Stimulated activated naive B cell treated with anti-CD40 and anti-IgM and Interleukin-4, amounts not matched to agents 10 μg/mL and 1 μg/mL and 100 μg/mL, for 72 hours (primary cell): Measurements from ENCODE around the gene UMODL1.
A peak's percentile ranks its signal among the peaks of the same experiment; 100 is the strongest.

Source experiments
- ATAC-seq, 2 donors: fragments of 150-1000 bp; cut with Tn5 transposase; replicated peaks; 2 replicates each; pipeline ENCODE4 v1.10.0; 2021; ENCODE audit warnings: moderate library complexity in 1 of 2
- DNase-seq: peaks from one replicate; pipeline ENCODE4 v3.0.0; 2021
- H3K27ac Mint-ChIP-seq: one replicate; pipeline ENCODE4 v1.8.0; 2022; ENCODE audit warnings: mild to moderate bottlenecking, mixed read lengths
- H3K27me3 Mint-ChIP-seq, 2 donors: one replicate each; pipeline ENCODE4 v1.8.0; 2022; ENCODE audit warnings: mixed read lengths in 2 of 2
- H3K36me3 Mint-ChIP-seq, 2 donors: one replicate each; pipeline ENCODE4 v1.8.0; 2022; ENCODE audit warnings: mixed read lengths in 2 of 2, mild to moderate bottlenecking in 1 of 2
- H3K4me1 Mint-ChIP-seq, 2 donors: one replicate each; pipeline ENCODE4 v1.8.0; 2022; ENCODE audit warnings: mixed read lengths in 2 of 2, mild to moderate bottlenecking in 1 of 2
- H3K4me3 Mint-ChIP-seq, 2 donors: one replicate each; pipeline ENCODE4 v1.8.0; 2022; ENCODE audit warnings: mild to moderate bottlenecking in 2 of 2, mixed read lengths in 2 of 2, moderate library complexity in 1 of 2
- H3K9me3 Mint-ChIP-seq, 2 donors: one replicate each; pipeline ENCODE4 v1.8.0; 2022; ENCODE audit warnings: mixed read lengths in 2 of 2, mild to moderate bottlenecking in 1 of 2

UMODL1 gene

GRCh38 chr21:42086969-42087368 lies 15.9 kb downstream of the UMODL1 start:
- peaks cover 9 to 18% of the 10 kb centered on the region in 2 donors for H3K27me3 Mint-ChIP-seq
- no peak overlapping the region for H3K27ac Mint-ChIP-seq
- no peak overlapping the region for H3K4me3 Mint-ChIP-seq
- H3K9me3 Mint-ChIP-seq = no peaks in the 10 kb centered on the region
- H3K4me1 Mint-ChIP-seq = peaks cover 7 to 17% of the 10 kb centered on the region in 2 donors
- DNase-seq (no peak), ATAC-seq (peak; percentile 33 to 61)
- no peaks in the 10 kb centered on the region for H3K36me3 Mint-ChIP-seq

GRCh38 chr21:42088148-42088547 lies 17.0 kb downstream of the UMODL1 start:
- Mint-ChIP-seq H3K9me3 (no peaks in the 10 kb centered on the region), H3K4me3 (no peak overlapping the region), H3K27me3 (peaks cover 10 to 19% of the 10 kb centered on the region in 2 donors), H3K27ac (peak overlapping the region; percentile 4), H3K4me1 (peaks cover 7 to 17% of the 10 kb centered on the region in 2 donors), H3K36me3 (no peaks in the 10 kb centered on the region)
- no peak for DNase-seq
- no peak for ATAC-seq

- peaks cover 7 to 17% of the 10 kb centered on the region in 2 donors for H3K4me1 Mint-ChIP-seq
- ATAC-seq (no peak), DNase-seq (no peak)
- peaks cover 10 to 19% of the 10 kb centered on the region in 2 donors for H3K27me3 Mint-ChIP-seq
- no peaks in the 10 kb centered on the region for H3K36me3 Mint-ChIP-seq
- no peaks in the 10 kb centered on the region for H3K9me3 Mint-ChIP-seq
- no peak overlapping the region for H3K4me3 Mint-ChIP-seq
- H3K27ac Mint-ChIP-seq = no peak overlapping the region
Measured at GRCh38 chr21:42088658-42089057, 17.5 kb downstream of the UMODL1 start.

- Mint-ChIP-seq H3K27ac (no peak overlapping the region), H3K4me3 (no peak overlapping the region), H3K9me3 (no peaks in the 10 kb centered on the region), H3K27me3 (peaks cover 10 to 19% of the 10 kb centered on the region in 2 donors), H3K4me1 (peaks cover 7 to 17% of the 10 kb centered on the region in 2 donors), H3K36me3 (no peaks in the 10 kb centered on the region)
- DNase-seq = no peak
- peak; percentile 33 to 76 for ATAC-seq
Measured at GRCh38 chr21:42089093-42089631, 18.0 kb downstream of the UMODL1 start.

GRCh38 chr21:42089665-42090310 lies 18.7 kb downstream of the UMODL1 start:
- no peaks in the 10 kb centered on the region for H3K36me3 Mint-ChIP-seq
- no peaks in the 10 kb centered on the region for H3K9me3 Mint-ChIP-seq
- H3K27me3 Mint-ChIP-seq = peaks cover 10 to 19% of the 10 kb centered on the region in 2 donors
- ATAC-seq (peak in 1 of 2 donors; percentile 17), DNase-seq (no peak)
- H3K27ac Mint-ChIP-seq = no peak overlapping the region
- peaks cover 7 to 17% of the 10 kb centered on the region in 2 donors for H3K4me1 Mint-ChIP-seq
- no peak overlapping the region for H3K4me3 Mint-ChIP-seq

GRCh38 chr21:42091899-42092508 lies 20.9 kb downstream of the UMODL1 start:
- peaks cover 1 to 4% of the 10 kb centered on the region in 2 donors for H3K9me3 Mint-ChIP-seq
- H3K4me3 Mint-ChIP-seq = no peak overlapping the region
- H3K27me3 Mint-ChIP-seq = peaks cover 10 to 19% of the 10 kb centered on the region in 2 donors
- H3K36me3 Mint-ChIP-seq = peaks cover 0 to 4% of the 10 kb centered on the region in 2 donors
- no peak overlapping the region for H3K27ac Mint-ChIP-seq
- DNase-seq = no peak
- H3K4me1 Mint-ChIP-seq = peaks cover 7 to 16% of the 10 kb centered on the region in 2 donors
- ATAC-seq = no peak

GRCh38 chr21:42092771-42093170 lies 21.7 kb downstream of the UMODL1 start:
- Mint-ChIP-seq H3K27me3 (peaks cover 10 to 19% of the 10 kb centered on the region in 2 donors), H3K27ac (no peak overlapping the region), H3K36me3 (peaks cover 0 to 4% of the 10 kb centered on the region in 2 donors), H3K9me3 (peaks cover 1 to 4% of the 10 kb centered on the region in 2 donors), H3K4me1 (peaks cover 8 to 13% of the 10 kb centered on the region in 2 donors), H3K4me3 (no peak overlapping the region)
- DNase-seq (no peak), ATAC-seq (no peak)

- ATAC-seq (no peak), DNase-seq (no peak)
- Mint-ChIP-seq H3K4me1 (peaks cover 12 to 13% of the 10 kb centered on the region in 2 donors), H3K27ac (no peak overlapping the region), H3K36me3 (peaks cover 0 to 4% of the 10 kb centered on the region in 2 donors), H3K9me3 (peaks cover 1 to 4% of the 10 kb centered on the region in 2 donors), H3K27me3 (peaks cover 10 to 19% of the 10 kb centered on the region in 2 donors), H3K4me3 (no peak overlapping the region)
Measured at GRCh38 chr21:42093186-42093585, 22.1 kb downstream of the UMODL1 start.

- Mint-ChIP-seq H3K36me3 (peaks cover 0 to 4% of the 10 kb centered on the region in 2 donors), H3K9me3 (peaks cover 1 to 4% of the 10 kb centered on the region in 2 donors), H3K4me3 (no peak overlapping the region), H3K4me1 (peaks cover 7 to 12% of the 10 kb centered on the region in 2 donors), H3K27me3 (peaks cover 10 to 14% of the 10 kb centered on the region in 2 donors), H3K27ac (no peak overlapping the region)
- ATAC-seq (no peak), DNase-seq (no peak)
Measured at GRCh38 chr21:42093991-42094421, 22.9 kb downstream of the UMODL1 start.

- Mint-ChIP-seq H3K9me3 (peaks cover 1 to 4% of the 10 kb centered on the region in 2 donors), H3K36me3 (peaks cover 0 to 4% of the 10 kb centered on the region in 2 donors), H3K4me1 (peaks cover 0 to 10% of the 10 kb centered on the region in 2 donors), H3K27me3 (peaks cover 10 to 13% of the 10 kb centered on the region in 2 donors), H3K4me3 (no peak overlapping the region), H3K27ac (no peak overlapping the region)
- no peak for ATAC-seq
- no peak for DNase-seq
Measured at GRCh38 chr21:42094811-42095210, 23.7 kb downstream of the UMODL1 start.

- H3K27me3 Mint-ChIP-seq = peaks cover 10 to 13% of the 10 kb centered on the region in 2 donors
- H3K4me3 Mint-ChIP-seq = no peak overlapping the region
- no peak for ATAC-seq
- H3K36me3 Mint-ChIP-seq = peaks cover 0 to 4% of the 10 kb centered on the region in 2 donors
- peaks cover 1 to 4% of the 10 kb centered on the region in 2 donors for H3K9me3 Mint-ChIP-seq
- no peak overlapping the region for H3K27ac Mint-ChIP-seq
- H3K4me1 Mint-ChIP-seq = peaks cover 0 to 10% of the 10 kb centered on the region in 2 donors
- no peak for DNase-seq
Measured at GRCh38 chr21:42095581-42095980, 24.5 kb downstream of the UMODL1 start.

- peaks cover 5 to 12% of the 10 kb centered on the region in 2 donors for H3K27me3 Mint-ChIP-seq
- ATAC-seq (no peak), DNase-seq (no peak)
- H3K36me3 Mint-ChIP-seq = peaks cover 0 to 4% of the 10 kb centered on the region in 2 donors
- peaks cover 5 to 11% of the 10 kb centered on the region in 2 donors for H3K4me1 Mint-ChIP-seq
- peaks cover 1 to 4% of the 10 kb centered on the region in 2 donors for H3K9me3 Mint-ChIP-seq
- no peak overlapping the region for H3K4me3 Mint-ChIP-seq
- H3K27ac Mint-ChIP-seq = no peak overlapping the region
Measured at GRCh38 chr21:42096566-42096965, 25.4 kb downstream of the UMODL1 start.

GRCh38 chr21:42097274-42097673 lies 26.2 kb downstream of the UMODL1 start:
- H3K36me3 Mint-ChIP-seq = peaks cover 0 to 4% of the 10 kb centered on the region in 2 donors
- peaks cover 12 to 15% of the 10 kb centered on the region in 2 donors for H3K4me1 Mint-ChIP-seq

GRCh38 chr21:42097860-42098454 lies 26.8 kb downstream of the UMODL1 start:
- Mint-ChIP-seq H3K36me3 (peaks cover 0 to 4% of the 10 kb centered on the region in 2 donors), H3K9me3 (peaks cover 1 to 4% of the 10 kb centered on the region in 2 donors), H3K4me1 (peaks cover 16 to 17% of the 10 kb centered on the region in 2 donors), H3K4me3 (no peak overlapping the region), H3K27me3 (peaks cover 0 to 10% of the 10 kb centered on the region in 2 donors), H3K27ac (no peak overlapping the region)
- DNase-seq (no peak), ATAC-seq (peak; percentile 78 to 84)

More at GRCh38 chr21:42097274-42097673, 26.2 kb downstream of the UMODL1 start:
- peaks cover 1 to 4% of the 10 kb centered on the region in 2 donors for H3K9me3 Mint-ChIP-seq
- ATAC-seq (no peak), DNase-seq (no peak)
- H3K27ac Mint-ChIP-seq = no peak overlapping the region
- H3K4me3 Mint-ChIP-seq = no peak overlapping the region
- H3K27me3 Mint-ChIP-seq = peaks cover 0 to 7% of the 10 kb centered on the region in 2 donors
